ENCODE results near the gene INPP4B.
A peak's percentile ranks its signal among the peaks of the same experiment; 100 is the strongest.

Gene INPP4B

GRCh38 chr4:142727149-142727548 lies 119.0 kb downstream of the INPP4B start:
- TF ChIP-seq CTCF (IDR thresholded peaks at IDR 0.05; ENCODE audit: insufficient read depth, low read length, poor library complexity, severe bottlenecking), result no peak
- no peak overlapping the region for H3K4me3 ChIP-seq (replicated peaks; ENCODE audit: low read depth, low read length)
- no peaks in the 10 kb centered on the region for H3K27me3 ChIP-seq (replicated peaks; ENCODE audit: control insufficient read depth, insufficient read depth, low read length)

GRCh38 chr4:142725886-142726285 lies 120.2 kb downstream of the INPP4B start:
- Histone ChIP-seq H3K27me3 (replicated peaks; ENCODE audit: control insufficient read depth, insufficient read depth, low read length) (no peaks in the 10 kb centered on the region), H3K4me3 (replicated peaks; ENCODE audit: low read depth, low read length) (no peak overlapping the region), H3K36me3 (ENCODE audit: control insufficient read depth, insufficient read depth, low read length) (no peaks in the 10 kb centered on the region)
- no peak for TF ChIP-seq CTCF (IDR thresholded peaks at IDR 0.05; ENCODE audit: insufficient read depth, low read length, poor library complexity, severe bottlenecking)
- DNase-seq (ENCODE audit: extremely low read depth, insufficient read length), result no peak

More at GRCh38 chr4:142727149-142727548, 119.0 kb downstream of the INPP4B start:
- no peaks in the 10 kb centered on the region for H3K36me3 ChIP-seq (ENCODE audit: control insufficient read depth, insufficient read depth, low read length)
- DNase-seq (ENCODE audit: extremely low read depth, insufficient read length), result no peak

GRCh38 chr4:142721187-142721586 lies 124.9 kb downstream of the INPP4B start:
- Histone ChIP-seq H3K36me3 (ENCODE audit: control insufficient read depth, insufficient read depth, low read length) (no peaks in the 10 kb centered on the region), H3K27me3 (replicated peaks; ENCODE audit: control insufficient read depth, insufficient read depth, low read length) (no peaks in the 10 kb centered on the region), H3K4me3 (replicated peaks; ENCODE audit: low read depth, low read length) (no peak overlapping the region)
- no peak for DNase-seq (ENCODE audit: extremely low read depth, insufficient read length)
- TF ChIP-seq CTCF (IDR thresholded peaks at IDR 0.05; ENCODE audit: insufficient read depth, low read length, poor library complexity, severe bottlenecking), result no peak

GRCh38 chr4:142719854-142720541 lies 126.1 kb downstream of the INPP4B start:
- Histone ChIP-seq H3K27me3 (replicated peaks; ENCODE audit: control insufficient read depth, insufficient read depth, low read length) (no peaks in the 10 kb centered on the region), H3K36me3 (ENCODE audit: control insufficient read depth, insufficient read depth, low read length) (no peaks in the 10 kb centered on the region), H3K4me3 (replicated peaks; ENCODE audit: low read depth, low read length) (no peak overlapping the region)
- no peak for DNase-seq (ENCODE audit: extremely low read depth, insufficient read length)
- TF ChIP-seq CTCF (IDR thresholded peaks at IDR 0.05; ENCODE audit: insufficient read depth, low read length, poor library complexity, severe bottlenecking), result peak; percentile 49

- TF ChIP-seq CTCF (IDR thresholded peaks at IDR 0.05; ENCODE audit: insufficient read depth, low read length, poor library complexity, severe bottlenecking), result no peak
- H3K4me3 ChIP-seq (replicated peaks; ENCODE audit: low read depth, low read length), result no peak overlapping the region
- H3K27me3 ChIP-seq (replicated peaks; ENCODE audit: control insufficient read depth, insufficient read depth, low read length), result no peaks in the 10 kb centered on the region
- DNase-seq (ENCODE audit: extremely low read depth, insufficient read length), result no peak
- H3K36me3 ChIP-seq (ENCODE audit: control insufficient read depth, insufficient read depth, low read length), result no peaks in the 10 kb centered on the region
Measured at GRCh38 chr4:142718981-142719380, 127.1 kb downstream of the INPP4B start.

- H3K36me3 ChIP-seq (ENCODE audit: control insufficient read depth, insufficient read depth, low read length), result no peaks in the 10 kb centered on the region
- no peak for DNase-seq (ENCODE audit: extremely low read depth, insufficient read length)
- H3K27me3 ChIP-seq (replicated peaks; ENCODE audit: control insufficient read depth, insufficient read depth, low read length), result no peaks in the 10 kb centered on the region
- no peak for TF ChIP-seq CTCF (IDR thresholded peaks at IDR 0.05; ENCODE audit: insufficient read depth, low read length, poor library complexity, severe bottlenecking)
- no peak overlapping the region for H3K4me3 ChIP-seq (replicated peaks; ENCODE audit: low read depth, low read length)
Measured at GRCh38 chr4:142715727-142716126, 130.4 kb downstream of the INPP4B start.
